Stimulated activated naive CD4-positive, alpha-beta T cell treated with Interleukin-2 at 50 U/mL for 16 hours (primary cell): ENCODE data around the gene AGBL1.

Experiments used
- DNase-seq: peaks from one replicate; lab custom pipeline; 2025; lab: John Stamatoyannopoulos, UW

Gene AGBL1

GRCh38 chr15:86813892-86814291, 734.2 kb downstream of the AGBL1 start:
- no peak for DNase-seq

DNA sequence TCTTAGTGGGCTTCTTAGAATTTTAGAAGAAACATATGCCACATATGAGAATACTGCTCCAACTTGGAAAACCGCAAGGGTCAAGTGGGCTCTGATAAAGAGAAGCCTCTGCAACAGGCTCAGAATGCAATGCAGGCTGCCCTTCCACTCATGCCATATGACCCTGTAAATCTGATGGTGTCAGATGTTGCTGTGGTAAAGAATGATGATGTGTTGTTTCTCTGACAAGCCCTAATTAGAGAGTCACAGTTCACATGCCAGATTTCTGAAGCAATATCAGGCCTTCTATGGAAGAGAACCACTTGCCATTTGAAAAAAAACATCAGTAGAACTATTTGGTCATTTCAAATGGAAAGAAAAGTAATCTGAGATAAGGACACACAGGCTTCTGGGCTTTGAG, 749.6 kb downstream of the AGBL1 start:
- DNase-seq = no peak

GRCh38 chr15:86830304-86830703, 750.6 kb downstream of the AGBL1 start:
- no peak for DNase-seq

GRCh38 chr15:86833595-86833994, 753.9 kb downstream of the AGBL1 start:
- DNase-seq = no peak

GRCh38 chr15:86834115-86834863, 754.6 kb downstream of the AGBL1 start:
- no peak for DNase-seq

DNA sequence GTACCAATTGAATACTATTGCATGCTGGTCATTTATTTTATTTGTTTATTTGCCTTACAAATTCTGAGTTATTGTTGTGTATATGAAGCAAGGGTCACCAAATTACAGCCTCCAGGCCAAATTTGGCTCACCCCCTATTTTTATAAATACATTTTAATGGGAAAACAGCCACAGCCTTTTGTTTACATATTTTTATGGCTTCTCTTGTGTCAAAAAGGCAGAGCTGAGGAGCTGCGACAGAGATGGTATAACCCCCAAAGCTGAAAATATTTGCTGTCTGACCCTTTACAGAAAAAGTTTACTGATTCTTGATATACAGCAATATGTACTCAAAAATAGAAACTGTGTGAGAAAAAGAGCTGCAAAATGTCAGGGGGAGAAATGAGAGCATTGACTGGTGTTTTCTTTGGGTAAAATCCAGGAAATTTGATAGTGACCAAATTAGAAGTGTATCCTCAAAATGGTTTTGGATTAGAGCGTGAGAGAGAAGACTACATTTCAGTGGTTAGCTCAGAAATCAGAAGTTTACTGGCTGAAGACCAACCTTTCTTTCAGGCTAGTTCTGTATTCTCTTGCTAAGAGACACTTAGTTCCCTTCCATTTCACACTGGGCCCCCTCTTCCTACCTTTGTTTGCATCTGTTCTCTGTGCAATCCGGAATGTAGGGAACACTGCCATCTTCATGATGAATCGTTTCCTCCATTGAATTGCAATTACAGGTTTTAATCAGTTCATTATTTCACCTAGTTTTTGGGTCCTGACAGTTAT, 757.8 kb downstream of the AGBL1 start:
- no peak for DNase-seq

DNA sequence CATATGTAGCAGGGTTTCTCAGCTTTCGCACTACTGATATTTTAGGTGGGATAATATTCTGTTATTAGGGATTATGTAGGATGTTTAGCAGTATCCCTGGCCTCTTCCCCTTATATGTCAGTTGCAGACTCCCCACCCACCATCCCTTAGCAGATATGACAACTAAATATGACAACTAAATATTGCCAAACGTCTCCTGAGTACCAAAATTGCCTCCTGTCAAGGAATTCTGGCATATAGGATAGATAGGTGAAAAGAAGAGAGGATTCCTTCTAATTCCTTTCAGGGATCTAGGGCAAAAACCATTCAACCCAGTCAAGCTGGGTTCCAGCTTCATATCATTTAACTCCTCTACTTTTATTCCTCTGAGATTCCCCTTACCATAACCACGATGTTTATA, 759.8 kb downstream of the AGBL1 start:
- no peak for DNase-seq

- DNase-seq = no peak
Measured at GRCh38 chr15:86840996-86841395, 761.3 kb downstream of the AGBL1 start.

DNA sequence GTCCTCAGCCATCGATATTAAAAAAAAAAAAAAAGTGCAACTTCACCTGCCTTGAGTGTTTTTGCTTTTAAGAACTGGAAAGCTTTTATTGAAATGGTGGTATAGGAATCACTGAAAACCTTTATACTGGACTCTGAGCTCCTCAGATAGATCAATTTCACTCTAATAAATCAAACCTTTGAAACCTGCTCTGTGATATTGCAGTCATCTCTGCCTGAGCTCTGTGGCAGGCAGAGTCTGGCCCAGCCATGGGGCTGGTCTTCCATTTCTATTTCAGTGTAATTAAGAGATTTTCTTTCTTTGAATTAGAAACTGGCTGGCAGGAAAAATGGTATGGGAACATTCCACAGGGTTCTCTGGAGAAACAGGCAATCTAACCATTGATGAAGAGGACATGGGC, 762.5 kb downstream of the AGBL1 start:
- DNase-seq = no peak

DNA sequence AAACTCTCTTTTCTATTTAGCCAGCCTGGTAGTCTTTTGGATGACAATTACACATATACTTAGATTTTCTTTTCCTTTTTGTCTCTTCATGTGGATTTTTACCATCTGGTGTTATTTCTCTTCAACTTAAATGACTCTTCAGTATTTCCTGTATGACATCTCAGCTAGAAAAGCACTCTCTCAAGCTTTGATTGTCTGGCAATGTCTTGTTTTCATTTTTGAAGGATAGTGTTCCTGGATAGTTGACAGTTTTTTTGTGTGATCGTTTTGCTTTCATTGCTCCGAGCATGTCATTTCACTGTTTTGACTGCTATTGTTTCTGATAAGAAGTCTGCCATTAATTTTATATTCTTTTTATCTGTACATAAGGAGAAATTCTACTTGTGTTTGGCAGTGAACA, 766.4 kb downstream of the AGBL1 start:
- no peak for DNase-seq

DNA sequence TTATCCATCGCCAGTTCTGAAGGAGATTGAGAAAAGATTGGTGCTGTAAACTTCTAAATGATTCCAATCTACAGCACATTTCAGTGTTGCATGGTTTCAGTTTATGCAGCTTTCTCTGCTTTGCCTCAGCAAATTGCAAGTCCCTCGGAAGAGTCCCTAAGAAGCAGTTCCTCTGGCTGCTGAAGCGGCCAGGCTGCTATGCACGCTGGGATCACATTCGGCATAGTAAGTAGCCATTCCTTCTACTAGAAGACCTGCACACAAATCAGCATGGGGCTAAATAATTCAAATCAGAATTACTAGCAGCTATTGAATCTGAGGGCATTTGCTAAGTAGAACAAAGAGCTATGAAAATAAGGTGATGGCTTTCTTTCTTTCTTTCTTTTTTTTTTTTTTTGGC, 769.5 kb downstream of the AGBL1 start:
- DNase-seq = no peak

GRCh38 chr15:86849558-86850285, 770.1 kb downstream of the AGBL1 start:
- DNase-seq = no peak

DNA sequence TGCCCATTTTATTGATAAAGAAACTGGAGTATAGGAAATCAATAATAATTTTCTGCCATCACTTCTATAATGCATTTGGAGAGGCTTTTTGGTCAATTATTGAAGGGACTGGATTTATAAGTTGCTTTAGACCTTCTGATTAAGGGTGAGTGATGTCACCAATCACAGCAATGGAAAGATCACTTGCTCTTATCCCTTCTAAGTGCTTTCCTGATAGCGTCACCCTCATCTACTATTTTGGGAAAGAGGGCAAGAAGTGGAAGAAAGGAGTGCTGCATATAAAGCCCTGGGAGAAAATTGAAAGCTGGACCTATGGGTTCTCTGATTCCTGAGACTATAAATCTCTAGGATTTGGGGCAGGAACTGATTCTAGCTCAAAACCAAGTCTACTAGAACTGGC, 771.3 kb downstream of the AGBL1 start:
- no peak for DNase-seq

GRCh38 chr15:86852741-86853140, 773.1 kb downstream of the AGBL1 start:
- DNase-seq = no peak

GRCh38 chr15:86854176-86854575, 774.5 kb downstream of the AGBL1 start:
- DNase-seq = no peak

- no peak for DNase-seq
Measured at GRCh38 chr15:86855307-86856291, 775.9 kb downstream of the AGBL1 start.

- DNase-seq = no peak
Measured at GRCh38 chr15:86857701-86858100, 778.0 kb downstream of the AGBL1 start.

DNA sequence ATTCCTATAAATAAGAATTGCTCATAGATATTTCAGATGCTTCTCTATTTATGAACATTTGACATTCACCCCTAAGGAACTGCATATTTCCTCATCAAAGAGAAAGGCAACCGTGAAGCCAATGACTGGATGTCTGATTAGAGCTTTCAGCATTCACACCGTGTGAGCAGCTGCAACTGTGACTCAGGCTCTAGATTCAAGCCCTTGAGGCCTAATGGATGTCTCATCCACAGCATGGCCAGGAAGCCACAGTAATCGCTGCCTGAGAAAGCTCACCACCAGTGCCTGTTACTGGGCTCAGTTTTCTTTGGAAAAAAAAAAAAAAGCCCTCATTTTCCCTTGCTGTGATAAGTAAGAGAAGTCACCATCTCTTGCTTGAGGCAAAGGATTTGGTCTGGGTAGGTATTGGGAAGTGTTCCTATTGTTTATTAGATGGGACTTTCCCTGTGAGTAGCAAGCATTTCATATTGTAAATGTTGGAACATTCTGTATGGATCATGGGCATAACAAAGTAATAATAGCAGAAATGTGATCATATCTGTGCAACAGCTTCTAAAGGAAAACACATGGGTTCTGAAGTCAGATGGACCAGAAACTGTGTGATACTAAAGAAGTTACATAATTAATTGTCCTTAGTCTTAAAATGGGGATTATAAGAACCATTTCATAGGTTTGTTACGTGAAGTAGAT, 783.7 kb downstream of the AGBL1 start:
- no peak for DNase-seq

DNA sequence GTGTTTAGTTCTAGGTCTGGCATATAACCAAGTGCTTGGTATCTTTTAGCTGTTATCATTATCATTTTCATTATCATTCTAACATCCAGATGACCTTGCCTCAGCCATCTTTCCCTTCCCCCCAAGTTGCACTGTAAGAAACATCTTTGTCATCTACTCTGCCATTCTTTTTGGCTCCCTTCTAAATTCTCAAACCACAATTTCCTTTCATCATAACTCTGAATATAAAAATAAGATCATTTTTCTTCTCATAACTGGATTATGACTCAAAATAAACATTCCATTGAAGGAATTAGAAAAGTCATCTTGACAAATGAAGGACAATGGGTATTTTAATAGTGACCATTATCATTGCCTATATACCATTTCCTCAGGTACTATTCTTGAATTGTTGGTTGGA, 786.2 kb downstream of the AGBL1 start:
- DNase-seq = no peak

GRCh38 chr15:86870846-86871245, 791.2 kb downstream of the AGBL1 start:
- no peak for DNase-seq

DNA sequence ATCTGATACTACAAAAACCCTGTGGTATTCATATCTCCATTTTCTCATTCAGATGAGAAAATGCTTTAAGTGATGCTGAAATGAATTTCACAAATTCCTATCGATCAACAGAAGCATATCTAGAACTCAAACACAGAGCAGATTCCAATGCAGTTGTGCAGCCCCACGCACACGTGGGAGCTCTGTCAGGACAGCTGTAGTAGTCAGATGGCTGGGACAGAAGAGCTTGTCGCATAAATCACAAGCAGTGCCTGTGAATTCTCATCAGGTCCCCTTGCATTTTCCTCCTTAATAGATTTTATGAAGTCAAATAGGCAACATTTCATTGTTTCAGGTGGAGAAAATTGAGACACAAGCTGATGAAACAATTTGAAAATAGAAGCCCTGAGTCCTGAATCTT, 792.3 kb downstream of the AGBL1 start:
- DNase-seq = no peak
